HepG2 (cell line): ENCODE data around the gene PTGR2. TPM values are rescaled to one million over a fixed set of nuclear protein-coding genes. Genes with fewer than 3 reads are reported as not detected.
A peak's percentile ranks its signal among the peaks of the same experiment; 100 is the strongest.

Experiments used
- BRD4 ChIP-seq: sonication (generic); formaldehyde crosslinking; IDR thresholded peaks from 2 replicates; pipeline ENCODE4 v1.4.0; 2020; ENCODE audit warnings: missing genetic modification reagents
- CEBPB ChIP-seq: IDR thresholded peaks from 2 replicates; pipeline ENCODE4 v1.6.1; 2011; ENCODE audit warnings: low read depth, low read length, improper control_type of control experiment, borderline replicate concordance
- FOXJ3 ChIP-seq: sonication (generic); formaldehyde crosslinking; IDR thresholded peaks from 2 replicates; pipeline ENCODE4 v1.4.0; 2020; ENCODE audit warnings: missing genetic modification reagents, mild to moderate bottlenecking, borderline replicate concordance
- FOXO1 ChIP-seq: sonication (generic); formaldehyde crosslinking; IDR thresholded peaks from 2 replicates; pipeline ENCODE4 v1.4.0; 2020; ENCODE audit warnings: missing genetic modification reagents
- HNRNPH1 ChIP-seq: fragments of 200-400 bp; formaldehyde crosslinking; optimal IDR thresholded peaks from 2 replicates; pipeline ENCODE3; 2017; ENCODE audit warnings: mild to moderate bottlenecking, low read depth, low read length
- HNRNPL ChIP-seq: fragments of 200-400 bp; formaldehyde crosslinking; IDR thresholded peaks from 2 replicates; pipeline ENCODE4 v1.6.1; 2017; ENCODE audit warnings: mild to moderate bottlenecking, low read depth, low read length
- IKZF4 ChIP-seq: sonication (generic); formaldehyde crosslinking; IDR thresholded peaks from 2 replicates; pipeline ENCODE4 v1.5.1; 2020; ENCODE audit warnings: borderline replicate concordance, mild to moderate bottlenecking, low read depth, missing genetic modification reagents; ENCODE audit errors: not compliant biosample characterization
- MTA3 ChIP-seq: sonication (generic); formaldehyde crosslinking; IDR thresholded peaks from 2 replicates; pipeline ENCODE4 v1.4.0; 2020; ENCODE audit warnings: missing genetic modification reagents
- MZF1 ChIP-seq: sonication (generic); formaldehyde crosslinking; IDR thresholded peaks from 2 replicates; pipeline ENCODE4 v1.8.1; 2023; ENCODE audit warnings: mild to moderate bottlenecking, missing genetic modification reagents, borderline replicate concordance
- PITX1 ChIP-seq: sonication (generic); formaldehyde crosslinking; IDR thresholded peaks from 2 replicates; pipeline ENCODE4 v1.5.1; 2020; ENCODE audit warnings: mild to moderate bottlenecking, missing genetic modification reagents
- RAD51 ChIP-seq: fragments of 450-650 bp; IDR thresholded peaks from 2 replicates; pipeline ENCODE4 v1.6.1; 2016; ENCODE audit warnings: borderline replicate concordance
- SMARCC2 ChIP-seq: fragments of 450-650 bp; IDR thresholded peaks from 2 replicates; pipeline ENCODE4 v1.6.1; 2017; ENCODE audit warnings: antibody characterized with exemption, mild to moderate bottlenecking
- YY1 ChIP-seq: IDR thresholded peaks from 2 replicates; pipeline ENCODE4 v1.6.1; 2011; ENCODE audit warnings: low read length, low read depth, moderate library complexity, mild to moderate bottlenecking; ENCODE audit not compliant: insufficient read depth, insufficient replicate concordance
- ZNF205 ChIP-seq: IDR thresholded peaks from 2 replicates; pipeline ENCODE4 v1.6.1; 2018; ENCODE audit warnings: missing biosample characterization, missing genetic modification reagents
- ZNF224 ChIP-seq: sonication (generic); formaldehyde crosslinking; IDR thresholded peaks from 2 replicates; pipeline ENCODE4 v1.5.0; 2020; ENCODE audit warnings: mild to moderate bottlenecking, missing genetic modification reagents
- ZNF264 ChIP-seq: sonication (generic); formaldehyde crosslinking; IDR thresholded peaks from 2 replicates; pipeline ENCODE4 v1.4.0; 2020; ENCODE audit warnings: missing genetic modification reagents
- ZNF441 ChIP-seq: sonication (generic); formaldehyde crosslinking; IDR thresholded peaks from 2 replicates; pipeline ENCODE4 v1.7.0; 2021; ENCODE audit warnings: missing genetic modification reagents, borderline replicate concordance
- polyA plus RNA-seq, 8 experiments: library from polyadenylated mRNA; depleted of rRNA in 3 of 8; stranded (reverse) in 7 of 8; unstranded in 1 of 8; fragments of >200 nt; fragmentation: Illumina TruSeq in 4 of 8; extraction: Trizol in 4 of 8; gene quantifications; 2 replicates each; pipeline versions ENCODE4 v1.2.1 to v1.2.3, GENCODE V29; 2011 to 2016; ENCODE audit warnings: low read depth in 4 of 8, missing spikeins in 1 of 8, mixed read lengths in 1 of 8; ENCODE audit not compliant: insufficient read depth in 1 of 8
- total RNA-seq, 5 experiments: library from RNA; depleted of rRNA; stranded (reverse); fragments of >200 nt; fragmentation: Illumina TruSeq; extraction: Trizol; gene quantifications; 2 replicates each; pipeline ENCODE4 v1.2.3, GENCODE V29; 2016; ENCODE audit warnings: low read depth in 1 of 5
- TF ChIP-seq, protein P1 (sequence below): IDR thresholded peaks from 2 replicates; pipeline ENCODE4 v1.6.1; 2016; ENCODE audit warnings: low read depth, borderline replicate concordance
- TF ChIP-seq, protein P2 (sequence below): sonication (generic); formaldehyde crosslinking; IDR thresholded peaks from 2 replicates; pipeline ENCODE4 v1.5.0; 2020; ENCODE audit warnings: mild to moderate bottlenecking, missing genetic modification reagents
- TF ChIP-seq, protein P3 (sequence below): sonication (generic); formaldehyde crosslinking; conservative IDR thresholded peaks from 2 replicates; pipeline ENCODE4 v1.8.1; 2023; ENCODE audit warnings: missing genetic modification reagents
- TF ChIP-seq, protein P4 (sequence below): IDR thresholded peaks from 2 replicates; pipeline ENCODE4 v1.6.1; 2016; ENCODE audit warnings: control low read depth
- TF ChIP-seq, protein P5 (sequence below): sonication (generic); formaldehyde crosslinking; IDR thresholded peaks from 2 replicates; pipeline ENCODE4 v1.5.1; 2020; ENCODE audit warnings: missing genetic modification reagents, mild to moderate bottlenecking, borderline replicate concordance

PTGR2 gene
- total and polyA plus RNA-seq, 2 of the 13 experiments (the other 11 are each of a cell fraction or from before 2014, with no cell fraction given) = 3.0 to 4.3 TPM

DNA sequence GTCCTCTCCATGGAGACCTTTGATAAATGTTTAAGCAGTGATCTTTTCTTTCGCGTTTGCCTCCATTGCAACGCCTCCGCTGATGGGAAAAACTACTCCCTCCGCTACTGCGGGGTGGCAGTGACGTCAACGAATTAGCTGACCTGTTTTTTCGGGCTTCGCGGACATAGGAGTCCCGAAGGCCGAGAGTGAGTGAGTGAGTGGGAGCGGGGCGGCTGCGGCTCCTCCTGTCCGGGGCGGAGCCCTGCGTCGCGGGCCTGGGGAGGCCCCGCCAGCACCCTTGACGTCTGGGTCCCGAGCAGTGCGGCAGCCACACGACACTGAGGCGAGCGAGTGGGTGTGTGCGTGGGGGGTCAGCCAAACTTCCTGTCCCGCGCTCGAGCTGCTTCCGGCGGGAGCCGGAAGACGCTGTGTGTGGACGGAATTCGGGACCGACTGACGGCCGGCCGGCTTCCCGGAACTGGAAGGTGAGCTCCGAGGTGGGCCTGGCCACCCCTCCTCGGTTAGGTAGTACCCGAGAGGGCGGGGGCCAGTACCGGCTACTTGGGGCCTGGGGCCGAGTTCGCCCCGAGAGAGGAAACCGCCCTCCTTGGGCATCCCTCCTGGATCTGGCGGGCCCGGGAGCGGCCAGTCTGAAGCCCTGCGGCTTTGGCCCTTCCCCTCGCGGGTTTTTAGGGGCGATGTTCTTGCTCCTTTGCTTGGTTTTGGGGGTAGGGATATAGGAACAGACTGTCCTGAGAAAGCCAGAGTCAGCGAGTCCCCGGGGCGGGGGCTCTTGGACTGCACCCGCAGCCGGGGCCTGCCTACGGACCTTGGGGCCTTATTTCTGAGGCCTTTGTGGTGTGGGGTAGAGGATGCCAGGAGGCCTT lies 35.1 kb downstream of the PTGR2 start, which contains the start of gene ZNF410 (continued):
- TF ChIP-seq PITX1 (CRISPR knock-in tag) (peak; percentile 60), ZNF205 (CRISPR knock-in tag) (peak; percentile 49), IKZF4 (CRISPR knock-in tag) (peak; percentile 65), HNRNPL (peak; percentile 69; the same call in 1 of the 2 replicates), SMARCC2 (no peak), FOXO1 (peak; percentile 13; the same call in 1 of the 2 replicates), FOXJ3 (CRISPR knock-in tag) (peak; percentile 66), RAD51 (no peak), CEBPB (no peak), MTA3 (CRISPR knock-in tag) (no peak), MZF1 (CRISPR knock-in tag) (no peak), ZNF441 (CRISPR knock-in tag) (peak; percentile 66; the same call in 1 of the 2 replicates), YY1 (peak; percentile 59), HNRNPH1 (no peak), BRD4 (no peak), ZNF264 (CRISPR knock-in tag) (peak; percentile 86), ZNF224 (CRISPR knock-in tag) (peak; percentile 83; the same call in 1 of the 2 replicates)
- TF ChIP-seq, protein P1, sequence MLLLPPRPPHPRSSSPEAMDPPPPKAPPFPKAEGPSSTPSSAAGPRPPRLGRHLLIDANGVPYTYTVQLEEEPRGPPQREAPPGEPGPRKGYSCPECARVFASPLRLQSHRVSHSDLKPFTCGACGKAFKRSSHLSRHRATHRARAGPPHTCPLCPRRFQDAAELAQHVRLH (CRISPR knock-in tag) = peak; percentile 62; the same call in 1 of the 2 replicates
- TF ChIP-seq, protein P2, sequence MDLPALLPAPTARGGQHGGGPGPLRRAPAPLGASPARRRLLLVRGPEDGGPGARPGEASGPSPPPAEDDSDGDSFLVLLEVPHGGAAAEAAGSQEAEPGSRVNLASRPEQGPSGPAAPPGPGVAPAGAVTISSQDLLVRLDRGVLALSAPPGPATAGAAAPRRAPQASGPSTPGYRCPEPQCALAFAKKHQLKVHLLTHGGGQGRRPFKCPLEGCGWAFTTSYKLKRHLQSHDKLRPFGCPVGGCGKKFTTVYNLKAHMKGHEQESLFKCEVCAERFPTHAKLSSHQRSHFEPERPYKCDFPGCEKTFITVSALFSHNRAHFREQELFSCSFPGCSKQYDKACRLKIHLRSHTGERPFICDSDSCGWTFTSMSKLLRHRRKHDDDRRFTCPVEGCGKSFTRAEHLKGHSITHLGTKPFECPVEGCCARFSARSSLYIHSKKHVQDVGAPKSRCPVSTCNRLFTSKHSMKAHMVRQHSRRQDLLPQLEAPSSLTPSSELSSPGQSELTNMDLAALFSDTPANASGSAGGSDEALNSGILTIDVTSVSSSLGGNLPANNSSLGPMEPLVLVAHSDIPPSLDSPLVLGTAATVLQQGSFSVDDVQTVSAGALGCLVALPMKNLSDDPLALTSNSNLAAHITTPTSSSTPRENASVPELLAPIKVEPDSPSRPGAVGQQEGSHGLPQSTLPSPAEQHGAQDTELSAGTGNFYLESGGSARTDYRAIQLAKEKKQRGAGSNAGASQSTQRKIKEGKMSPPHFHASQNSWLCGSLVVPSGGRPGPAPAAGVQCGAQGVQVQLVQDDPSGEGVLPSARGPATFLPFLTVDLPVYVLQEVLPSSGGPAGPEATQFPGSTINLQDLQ (CRISPR knock-in tag) = peak; percentile 78; the same call in 1 of the 2 replicates
- TF ChIP-seq, protein P3, sequence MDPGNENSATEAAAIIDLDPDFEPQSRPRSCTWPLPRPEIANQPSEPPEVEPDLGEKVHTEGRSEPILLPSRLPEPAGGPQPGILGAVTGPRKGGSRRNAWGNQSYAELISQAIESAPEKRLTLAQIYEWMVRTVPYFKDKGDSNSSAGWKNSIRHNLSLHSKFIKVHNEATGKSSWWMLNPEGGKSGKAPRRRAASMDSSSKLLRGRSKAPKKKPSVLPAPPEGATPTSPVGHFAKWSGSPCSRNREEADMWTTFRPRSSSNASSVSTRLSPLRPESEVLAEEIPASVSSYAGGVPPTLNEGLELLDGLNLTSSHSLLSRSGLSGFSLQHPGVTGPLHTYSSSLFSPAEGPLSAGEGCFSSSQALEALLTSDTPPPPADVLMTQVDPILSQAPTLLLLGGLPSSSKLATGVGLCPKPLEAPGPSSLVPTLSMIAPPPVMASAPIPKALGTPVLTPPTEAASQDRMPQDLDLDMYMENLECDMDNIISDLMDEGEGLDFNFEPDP (CRISPR knock-in tag) = no peak
- TF ChIP-seq, protein P4, sequence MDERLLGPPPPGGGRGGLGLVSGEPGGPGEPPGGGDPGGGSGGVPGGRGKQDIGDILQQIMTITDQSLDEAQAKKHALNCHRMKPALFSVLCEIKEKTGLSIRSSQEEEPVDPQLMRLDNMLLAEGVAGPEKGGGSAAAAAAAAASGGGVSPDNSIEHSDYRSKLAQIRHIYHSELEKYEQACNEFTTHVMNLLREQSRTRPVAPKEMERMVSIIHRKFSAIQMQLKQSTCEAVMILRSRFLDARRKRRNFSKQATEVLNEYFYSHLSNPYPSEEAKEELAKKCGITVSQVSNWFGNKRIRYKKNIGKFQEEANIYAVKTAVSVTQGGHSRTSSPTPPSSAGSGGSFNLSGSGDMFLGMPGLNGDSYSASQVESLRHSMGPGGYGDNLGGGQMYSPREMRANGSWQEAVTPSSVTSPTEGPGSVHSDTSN (CRISPR knock-in tag) = no peak
- TF ChIP-seq, protein P5, sequence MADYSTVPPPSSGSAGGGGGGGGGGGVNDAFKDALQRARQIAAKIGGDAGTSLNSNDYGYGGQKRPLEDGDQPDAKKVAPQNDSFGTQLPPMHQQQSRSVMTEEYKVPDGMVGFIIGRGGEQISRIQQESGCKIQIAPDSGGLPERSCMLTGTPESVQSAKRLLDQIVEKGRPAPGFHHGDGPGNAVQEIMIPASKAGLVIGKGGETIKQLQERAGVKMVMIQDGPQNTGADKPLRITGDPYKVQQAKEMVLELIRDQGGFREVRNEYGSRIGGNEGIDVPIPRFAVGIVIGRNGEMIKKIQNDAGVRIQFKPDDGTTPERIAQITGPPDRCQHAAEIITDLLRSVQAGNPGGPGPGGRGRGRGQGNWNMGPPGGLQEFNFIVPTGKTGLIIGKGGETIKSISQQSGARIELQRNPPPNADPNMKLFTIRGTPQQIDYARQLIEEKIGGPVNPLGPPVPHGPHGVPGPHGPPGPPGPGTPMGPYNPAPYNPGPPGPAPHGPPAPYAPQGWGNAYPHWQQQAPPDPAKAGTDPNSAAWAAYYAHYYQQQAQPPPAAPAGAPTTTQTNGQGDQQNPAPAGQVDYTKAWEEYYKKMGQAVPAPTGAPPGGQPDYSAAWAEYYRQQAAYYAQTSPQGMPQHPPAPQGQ = no peak
